Measurements from ENCODE around the gene ZNF710. TPM values are rescaled to one million over a fixed set of nuclear protein-coding genes. Genes with fewer than 3 reads are reported as not detected.

Gene ZNF710
- total RNA-seq, 1 donor from 2014 or later, result 34.7 TPM

DNA sequence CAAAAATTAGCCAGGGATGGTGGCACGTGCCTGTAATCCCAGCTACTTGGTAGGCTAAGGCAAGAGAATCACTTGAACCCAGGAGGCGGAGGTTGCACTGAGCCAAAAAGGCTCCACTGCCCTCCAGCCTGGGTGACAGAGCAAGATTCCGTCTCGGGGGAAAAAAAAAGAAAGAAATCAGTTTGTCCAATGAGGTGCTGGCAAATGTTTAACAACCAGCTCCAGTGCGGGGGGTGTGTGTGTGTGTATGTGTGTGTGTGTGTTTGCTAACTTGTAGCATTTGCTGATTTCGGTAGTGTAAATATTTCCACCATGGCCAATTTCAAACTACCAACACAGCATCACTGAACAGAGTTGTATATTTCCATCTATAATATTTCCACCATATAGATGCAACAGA is 124.9 kb downstream of the ZNF710 start:
- TF ChIP-seq CTCF (conservative IDR thresholded peaks at IDR 0.05), result no peak
- Mint-ChIP-seq H3K4me3 (no peak overlapping the region), H3K27me3 (peaks cover 7% of the 10 kb centered on the region), H3K4me1 (ENCODE audit: unreplicated experiment) (peaks cover 7% of the 10 kb centered on the region), H3K9me3 (no peaks in the 10 kb centered on the region), H3K27ac (no peak overlapping the region), H3K36me3 (no peaks in the 10 kb centered on the region)
- no peak for DNase-seq (ENCODE audit: extremely low spot score, unreplicated experiment)

DNA sequence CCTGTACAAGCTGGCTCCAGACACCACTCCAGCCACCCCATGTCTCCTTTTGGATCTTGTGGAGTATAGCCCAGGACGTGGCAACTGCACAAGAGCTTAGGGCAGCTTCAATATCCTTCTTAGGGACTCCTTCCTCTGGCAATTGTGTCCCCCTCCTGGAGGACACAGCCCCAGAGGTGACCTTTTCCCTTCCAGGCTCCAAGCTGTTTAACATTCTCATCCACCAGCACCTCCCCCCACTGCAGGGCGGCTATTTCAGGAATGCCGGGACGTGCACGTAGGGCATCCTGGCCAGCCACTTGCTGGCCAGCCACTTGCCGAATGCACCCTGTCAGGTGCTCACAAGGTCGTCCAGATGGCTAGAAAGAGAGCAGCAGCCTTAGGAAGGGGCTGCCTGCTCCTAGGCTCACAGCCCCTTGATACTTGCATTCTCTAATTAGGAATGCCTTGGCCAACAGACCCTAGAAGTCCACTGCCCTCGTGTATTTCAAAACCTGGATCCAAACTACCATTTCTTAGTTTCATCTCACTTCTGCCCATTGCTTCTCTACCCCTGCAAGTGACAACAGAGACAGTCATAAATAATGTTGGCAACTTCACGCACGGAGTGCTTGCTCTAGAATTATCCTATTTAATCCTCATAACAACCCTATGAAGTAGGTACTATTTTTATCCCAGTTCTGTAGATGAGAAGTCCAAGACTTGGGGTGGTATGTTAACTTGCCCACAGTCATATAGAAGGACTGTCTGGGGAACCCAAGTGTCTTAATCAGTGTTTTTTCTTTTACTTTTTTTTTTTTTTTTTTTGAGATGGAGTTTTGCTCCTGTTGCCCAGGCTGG is 125.7 kb downstream of the ZNF710 start:
- H3K9me3 Mint-ChIP-seq, result no peaks in the 10 kb centered on the region
- peaks cover 7% of the 10 kb centered on the region for H3K4me1 Mint-ChIP-seq (ENCODE audit: unreplicated experiment)
- TF ChIP-seq CTCF (conservative IDR thresholded peaks at IDR 0.05), result no peak
- no peak for DNase-seq (ENCODE audit: extremely low spot score, unreplicated experiment)
- H3K27me3 Mint-ChIP-seq, result peaks cover 7% of the 10 kb centered on the region
- H3K4me3 Mint-ChIP-seq, result no peak overlapping the region
- H3K36me3 Mint-ChIP-seq, result no peaks in the 10 kb centered on the region
- peak overlapping the region; percentile 6 for H3K27ac Mint-ChIP-seq

DNA sequence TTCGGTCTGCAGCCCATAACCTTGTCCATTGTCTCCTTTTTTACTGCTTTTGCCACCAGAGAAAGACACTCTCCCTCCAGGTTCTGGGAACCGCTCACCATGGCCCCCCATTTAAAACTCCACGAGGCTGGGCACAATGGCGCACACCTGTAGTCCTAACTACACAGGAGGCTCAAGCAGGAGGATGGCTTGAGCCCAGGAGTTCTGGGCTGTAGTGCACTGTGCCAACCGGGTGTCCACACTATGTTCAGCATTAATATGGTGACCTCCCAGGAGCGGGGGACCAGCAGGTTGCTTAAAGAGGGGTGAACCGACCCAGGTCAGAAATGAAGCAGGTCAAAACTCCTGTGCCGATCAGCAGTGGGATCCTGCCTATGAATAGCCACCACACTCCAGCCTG is 129.2 kb downstream of the ZNF710 start:
- Mint-ChIP-seq H3K36me3 (no peaks in the 10 kb centered on the region), H3K9me3 (no peaks in the 10 kb centered on the region), H3K4me1 (ENCODE audit: unreplicated experiment) (peaks cover 7% of the 10 kb centered on the region), H3K4me3 (no peak overlapping the region), H3K27me3 (peaks cover 7% of the 10 kb centered on the region), H3K27ac (no peak overlapping the region)
- no peak for TF ChIP-seq CTCF (conservative IDR thresholded peaks at IDR 0.05)
- DNase-seq (ENCODE audit: extremely low spot score, unreplicated experiment), result no peak

Small RNAs within 50 kb of the gene (microRNA-seq; reads per million reads assigned to microRNA genes)
- 6.6 reads per million, percentile 25 among the genes with 10 or more reads in this experiment for gene MIR3174

Other genes starting within 250 kb of the ZNF710 start
- not detected in 2 replicates for gene MESP2, start 225.0 kb upstream of the ZNF710 start, total RNA-seq (ENCODE audit: low replicate concordance)
- gene ANPEP, start 186.5 kb upstream of the ZNF710 start, total RNA-seq (ENCODE audit: low replicate concordance), result 56.3 and 206 TPM in 2 replicates
- 22.9 and 32.2 TPM in 2 replicates for gene AP3S2, start 107.3 kb upstream of the ZNF710 start, total RNA-seq (ENCODE audit: low replicate concordance)
- gene ARPIN, start 88.4 kb upstream of the ZNF710 start, total RNA-seq (ENCODE audit: low replicate concordance), result 14.9 and 22.7 TPM in 2 replicates
- 225 and 247 TPM in 2 replicates for gene IDH2, start 101.1 kb downstream of the ZNF710 start, total RNA-seq (ENCODE audit: low replicate concordance)
- gene SEMA4B, start 200.0 kb downstream of the ZNF710 start, total RNA-seq (ENCODE audit: low replicate concordance), result 28.0 and 28.9 TPM in 2 replicates
- gene CIB1, start 232.6 kb downstream of the ZNF710 start, total RNA-seq (ENCODE audit: low replicate concordance), result 31.6 and 36.8 TPM in 2 replicates
- 6.1 and 9.6 TPM in 2 replicates for gene GDPGP1, start 232.9 kb downstream of the ZNF710 start, total RNA-seq (ENCODE audit: low replicate concordance)
- 0.58 TPM in 1 of 2 replicates, not detected in the other for gene TTLL13, start 248.2 kb downstream of the ZNF710 start, total RNA-seq (ENCODE audit: low replicate concordance)